Fibroblast of lung (primary cell): ENCODE results near the gene NRF1.

ENCODE experiments used
- CTCF ChIP-seq, 2 donors: IDR thresholded peaks in 1 of 2; conservative IDR thresholded peaks in 1 of 2; 1 replicate in 1 of 2; 2 replicates in 1 of 2; pipeline ENCODE4 v1.5.1; 2011 to 2012; ENCODE audit warnings: low read length in 2 of 2, control low read depth in 1 of 2, inconsistent platforms in 1 of 2, low read depth in 1 of 2, mild to moderate bottlenecking in 1 of 2
- EZH2 ChIP-seq: IDR thresholded peaks from 2 replicates; pipeline ENCODE4 v1.5.1; 2012; ENCODE audit warnings: low read length, control low read depth, mild to moderate bottlenecking; ENCODE audit errors: missing control alignments

DNA sequence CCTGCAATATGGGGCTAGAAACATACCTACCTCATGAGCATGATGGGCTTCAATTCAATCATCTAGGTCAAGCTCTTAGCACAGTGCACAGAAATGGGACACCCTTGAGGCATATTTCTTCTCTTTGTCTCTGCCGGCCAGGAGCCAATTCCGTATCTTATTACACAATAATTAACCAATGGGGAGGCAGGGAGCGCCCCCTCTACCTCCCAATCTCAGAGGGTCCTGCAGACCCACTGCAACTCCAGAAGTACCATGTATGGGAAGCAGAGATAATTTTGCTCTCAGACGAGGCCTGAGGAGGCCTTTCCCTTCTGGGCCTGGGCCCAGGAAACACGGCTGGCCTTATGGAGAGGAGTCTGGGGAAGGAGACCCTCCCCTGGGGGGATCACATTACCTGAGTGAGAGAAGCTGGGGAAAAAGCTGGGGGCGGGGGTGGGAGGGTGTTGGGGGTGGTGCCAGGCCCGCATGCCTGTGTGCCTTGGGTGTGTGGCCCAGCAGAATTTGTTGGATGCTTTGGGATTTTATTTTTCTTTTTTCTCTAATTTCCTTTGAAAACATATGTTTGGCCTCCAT lies 185.8 kb downstream of the NRF1 start:
- TF ChIP-seq CTCF (conservative IDR thresholded peaks at IDR 0.05 in 1 of 2, IDR thresholded peaks at IDR 0.05 in 1 of 2; ENCODE audit: low read depth in 1 of 2, low read length in 2 of 2) (no peak), EZH2 (no peak)
